Caki2 (cell line): ENCODE data around the gene THAP6. TPM values are rescaled to one million over a fixed set of nuclear protein-coding genes. Genes with fewer than 3 reads are reported as not detected.
"Not testable (repeated sequence)": the region's sequence is repeated elsewhere in the genome, so short reads cannot be mapped to it uniquely, and the experiment has no call there.

Experiments
- DNase-seq: peaks from one replicate; pipeline ENCODE4 v3.0.0-alpha.2; 2015; ENCODE audit warnings: low read depth
- in situ Hi-C: cut with HindIII; loops from 2 replicates; pipeline ENCODE4 v1.10.0; 2016; ENCODE audit warnings: low sequenced_read_pairs, low pct_unique_long_range_greater_than_20kb, mixed read lengths
- total RNA-seq: library from RNA; depleted of rRNA; stranded (reverse); fragments of >200 nt; shearing (Covaris generic); gene quantifications from 2 replicates; pipeline ENCODE4 v1.2.3, GENCODE V29; 2014; ENCODE audit warnings: low replicate concordance; rRNA removed

The THAP6 gene
- 4.2 and 7.2 TPM in 2 replicates for total RNA-seq

- in situ Hi-C loops: no loop called here
- DNase-seq: peak; percentile 96
Observed at GRCh38 chr4:75514131-75514948, at the start of gene THAP6, which contains the start of gene RCHY1. Gene THAP6 (plus strand): TSS chr4:75514473. CDS start chr4:75515453, 980 bp downstream. Gene RCHY1 (minus strand): TSS chr4:75514403. CDS start chr4:75514286, 117 bp downstream.

- no peak for DNase-seq
- in situ Hi-C loops: no loop called here
Observed at GRCh38 chr4:75469896-75470295, 44.4 kb upstream of the THAP6 start.

DNA sequence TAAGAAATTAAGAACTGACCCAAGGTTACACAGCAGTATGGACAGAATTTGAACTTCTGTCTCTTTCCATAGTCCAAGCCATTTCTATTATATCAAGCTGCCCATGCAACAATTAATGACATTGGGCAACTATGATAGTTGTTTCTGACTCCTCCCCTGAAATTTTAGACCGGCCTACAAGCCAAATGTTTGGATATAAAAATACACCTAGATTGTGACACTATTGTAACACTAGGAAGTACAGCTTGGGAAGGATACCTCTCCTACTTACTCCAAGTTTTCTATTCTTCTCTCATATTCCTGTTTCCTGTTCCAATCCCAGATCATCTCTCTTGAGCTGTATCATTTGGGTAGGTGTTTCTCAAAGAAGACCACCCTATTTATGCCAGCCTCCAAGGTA lies 43.5 kb upstream of the THAP6 start:
- in situ Hi-C loops: no loop called here
- no peak for DNase-seq

GRCh38 chr4:75477201-75477600 lies 37.1 kb upstream of the THAP6 start:
- in situ Hi-C loops: no loop called here
- DNase-seq: no peak

GRCh38 chr4:75484190-75484589 lies 30.1 kb upstream of the THAP6 start:
- no peak for DNase-seq
- in situ Hi-C loops: no loop called here

DNA sequence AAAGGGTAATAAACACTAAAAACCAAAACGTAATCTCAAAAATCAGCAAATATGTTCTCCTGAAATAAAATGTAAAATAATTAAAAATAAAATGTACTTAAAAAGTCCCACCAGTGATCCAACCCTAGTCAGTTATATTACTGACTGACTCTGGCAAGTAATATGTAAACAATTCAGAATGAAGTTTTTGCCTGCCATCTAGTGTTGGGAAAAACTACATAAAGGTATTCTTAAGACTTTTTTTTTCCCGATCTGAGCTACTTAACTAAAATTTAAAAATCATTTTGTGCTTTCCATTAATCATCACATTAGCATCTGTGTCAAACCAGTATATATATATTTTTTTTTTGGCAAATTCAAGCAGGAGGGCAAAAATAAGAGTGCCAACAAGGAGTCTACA lies 24.1 kb upstream of the THAP6 start:
- in situ Hi-C loops: no loop called here
- DNase-seq: no peak

DNA sequence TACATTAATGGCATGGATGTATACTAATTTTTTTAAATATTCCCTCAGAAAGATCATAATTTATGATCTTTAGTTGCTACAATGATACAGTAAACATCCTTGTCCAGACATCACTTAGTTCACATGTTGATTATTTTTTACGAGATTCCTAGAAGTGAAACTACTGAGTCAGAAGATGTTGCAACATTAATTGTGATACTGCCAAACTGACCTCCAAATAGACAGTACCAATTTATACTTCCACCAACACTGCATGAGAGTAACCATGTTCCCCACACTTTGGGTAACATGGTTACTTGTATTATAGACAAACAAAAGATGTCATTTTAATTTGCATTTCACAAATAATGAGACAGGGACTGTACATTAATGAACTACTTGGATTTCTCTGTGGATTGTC lies 19.7 kb upstream of the THAP6 start:
- DNase-seq: no peak
- in situ Hi-C loops: no loop called here

GRCh38 chr4:75495476-75495875 lies 18.8 kb upstream of the THAP6 start:
- no peak for DNase-seq
- in situ Hi-C loops: no loop called here

DNA sequence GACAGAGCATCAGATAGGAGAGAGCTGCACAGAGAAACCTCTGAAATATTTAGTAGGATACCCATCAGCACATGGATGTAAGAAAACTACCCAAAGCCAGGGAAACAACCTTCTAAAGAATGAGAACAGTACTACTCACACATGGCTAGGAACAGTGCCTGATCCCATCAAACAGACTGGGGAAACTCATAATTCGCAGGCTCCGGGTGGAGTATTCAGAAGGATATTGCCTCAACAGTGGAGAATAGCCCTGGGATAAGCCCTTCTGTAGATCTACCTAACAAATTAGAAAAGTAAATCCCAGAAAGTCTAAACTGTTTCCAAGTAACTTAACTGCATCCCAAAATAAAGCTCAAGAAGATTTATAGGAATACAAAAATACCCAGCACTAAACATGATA lies 17.9 kb upstream of the THAP6 start:
- no peak for DNase-seq
- in situ Hi-C loops: no loop called here

GRCh38 chr4:75497133-75497532 lies 17.1 kb upstream of the THAP6 start:
- in situ Hi-C loops: no loop called here

GRCh38 chr4:75498041-75498440 lies 16.2 kb upstream of the THAP6 start:
- in situ Hi-C loops: no loop called here
- no peak for DNase-seq

More at GRCh38 chr4:75497133-75497532, 17.1 kb upstream of the THAP6 start:
- DNase-seq: no peak

DNA sequence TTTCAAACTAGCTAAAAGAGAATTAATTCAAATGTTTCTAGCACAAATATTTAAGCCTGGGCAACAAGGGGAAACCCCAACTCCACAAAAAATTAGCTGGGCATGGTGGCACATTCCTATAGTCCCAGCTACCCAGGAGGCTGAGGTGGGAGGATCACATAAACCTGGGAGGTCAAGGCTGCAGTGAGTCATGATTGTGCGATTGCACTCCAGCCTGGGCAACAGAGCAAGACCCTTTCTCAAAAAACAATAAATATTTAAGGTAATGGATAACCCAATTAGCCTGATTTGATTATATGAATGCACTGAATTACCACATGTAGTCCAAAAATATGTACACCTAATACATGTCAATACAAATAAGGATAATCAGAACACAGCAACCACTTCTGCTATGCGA lies 14.4 kb upstream of the THAP6 start:
- in situ Hi-C loops: no loop called here
- DNase-seq: no peak

- in situ Hi-C loops: no loop called here
- no peak for DNase-seq
Observed at GRCh38 chr4:75502671-75503070, 11.6 kb upstream of the THAP6 start.

DNA sequence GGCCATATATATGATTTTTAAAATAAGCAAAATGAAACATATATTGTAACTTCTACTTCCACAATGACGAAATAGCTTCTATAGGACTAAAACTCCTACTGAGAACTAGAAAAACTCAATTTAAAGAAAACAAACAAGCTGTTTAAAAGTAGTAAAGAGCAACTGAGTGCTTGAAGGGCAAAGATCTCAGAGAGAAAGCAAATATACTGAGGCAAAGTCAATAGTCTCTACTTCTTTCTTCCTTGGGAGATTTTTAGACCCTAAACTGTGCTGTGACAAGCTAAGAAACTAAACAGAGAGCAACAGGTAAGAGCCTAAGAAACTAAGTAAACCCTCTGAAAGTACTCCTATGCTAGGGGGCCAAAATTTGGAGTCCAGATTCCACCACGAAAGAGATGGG lies 8.6 kb upstream of the THAP6 start:
- in situ Hi-C loops: no loop called here
- no peak for DNase-seq

- DNase-seq, in situ Hi-C loops: not testable (repeated sequence)
Observed at GRCh38 chr4:75509592-75509991, 4.7 kb upstream of the THAP6 start.

DNA sequence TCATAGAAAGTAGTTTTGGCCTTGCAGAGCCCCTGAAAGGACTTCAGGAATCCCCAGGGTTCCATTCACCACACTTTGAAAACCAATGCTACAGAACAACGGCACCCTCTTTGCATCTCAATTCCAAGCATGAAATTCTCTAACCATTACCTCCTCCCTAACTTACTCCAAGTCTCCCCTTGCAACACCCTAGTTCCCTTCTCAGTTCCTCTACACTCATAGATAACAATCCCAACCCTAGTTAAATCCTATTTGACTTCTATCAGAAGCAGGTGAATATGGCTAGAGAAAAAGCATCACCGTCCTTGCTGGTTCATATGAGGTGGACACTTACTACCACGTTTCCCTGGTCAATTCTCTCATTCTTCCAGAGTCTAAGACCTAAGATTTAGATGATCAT lies 2.4 kb upstream of the THAP6 start:
- in situ Hi-C loops: no loop called here
- no peak for DNase-seq

DNA sequence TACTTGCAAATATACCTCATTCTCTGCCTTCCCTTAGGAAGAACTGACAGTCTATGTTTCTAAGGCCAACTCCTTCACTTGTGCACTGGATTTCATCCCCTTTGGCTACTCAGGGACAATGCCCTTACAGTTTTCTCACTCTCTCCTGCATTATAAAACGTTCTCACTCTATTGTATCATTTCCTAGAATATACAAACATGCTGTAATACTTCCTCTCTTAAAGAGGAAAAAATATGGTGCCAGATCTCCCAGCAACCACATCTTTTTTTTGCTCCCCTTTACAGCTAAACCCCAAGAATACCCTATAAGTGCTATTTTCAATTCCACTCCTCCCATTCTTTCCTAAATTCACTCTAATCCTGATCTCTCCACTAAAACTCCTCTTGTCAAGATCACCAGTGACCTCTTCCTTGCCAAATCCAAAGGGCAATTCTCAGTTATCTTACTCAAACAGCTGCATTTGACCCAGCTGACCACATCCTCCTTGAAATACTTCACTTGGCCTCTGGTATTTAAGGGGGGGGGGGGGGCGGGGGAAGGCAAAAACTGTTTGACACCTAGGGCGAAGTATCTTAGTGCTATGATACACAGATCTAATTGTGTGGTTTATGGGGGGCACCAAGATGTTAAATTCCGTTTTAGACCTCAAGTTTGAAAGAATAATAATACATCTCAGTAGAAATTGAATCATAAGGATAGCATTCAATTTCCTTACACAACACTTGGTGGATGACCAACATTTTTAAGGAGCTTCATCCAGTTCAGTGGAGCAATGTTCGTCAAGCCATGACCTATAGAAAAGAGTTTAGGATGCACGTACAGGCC lies 1.7 kb upstream of the THAP6 start:
- DNase-seq: peak; percentile 23
- in situ Hi-C loops: no loop called here

DNA sequence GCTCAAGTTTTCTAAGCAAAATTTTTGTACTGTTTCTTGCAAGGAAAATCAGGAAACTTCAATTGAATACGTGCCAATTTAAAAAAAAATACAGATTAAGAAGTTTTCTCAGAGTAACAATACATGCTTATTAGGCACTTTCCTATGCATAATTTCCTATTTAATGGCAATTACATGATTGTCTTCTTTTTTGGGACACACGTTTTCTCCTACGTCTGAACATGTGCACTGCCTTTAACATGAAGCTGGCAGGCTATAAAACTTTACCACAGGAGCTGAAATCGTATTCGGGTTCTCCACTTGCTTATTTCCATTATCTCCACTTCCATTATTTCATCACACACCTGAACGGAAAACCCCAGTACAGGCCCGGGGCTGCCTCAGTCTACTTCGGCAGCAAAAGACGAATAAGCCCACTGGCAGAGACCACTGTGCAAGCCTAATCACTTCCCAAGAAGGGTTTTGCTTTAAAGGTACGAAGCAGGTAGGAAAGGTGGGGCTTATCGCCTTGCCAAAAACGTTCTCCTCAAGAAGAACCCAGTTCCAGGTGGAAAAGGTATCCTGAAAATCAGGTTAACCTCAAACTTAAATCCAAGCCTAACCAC lies 645 bp upstream of the THAP6 start:
- DNase-seq: no peak
- in situ Hi-C loops: no loop called here
